ENCODE measurements around the gene ZFYVE1. TPM values are rescaled to one million over a fixed set of nuclear protein-coding genes. Genes with fewer than 3 reads are reported as not detected.

The ZFYVE1 gene
- total RNA-seq, 1 donor from 2014 or later: 16.5 TPM

GRCh38 chr14:72975770-72976169 is 51.1 kb downstream of the ZFYVE1 start:
- H3K36me3 Mint-ChIP-seq (ENCODE audit: low read depth): peaks cover 79% of the 10 kb centered on the region
- CTCF ChIA-PET: no interaction called here
- no peak for TF ChIP-seq CTCF (IDR thresholded peaks at IDR 0.05)
- no peak for DNase-seq
- intact Hi-C loops (cut with micrococcal nuclease): no loop called here
- no peak overlapping the region for H3K4me3 Mint-ChIP-seq
- POLR2A ChIA-PET: no interaction called here
- H3K9me3 Mint-ChIP-seq: no peaks in the 10 kb centered on the region
- H3K4me1 Mint-ChIP-seq: no peaks in the 10 kb centered on the region
- H3K27ac Mint-ChIP-seq: no peak overlapping the region
- no peaks in the 10 kb centered on the region for H3K27me3 Mint-ChIP-seq
- no peak for ATAC-seq (ENCODE audit: low read depth)

- Mint-ChIP-seq H3K9me3 (no peaks in the 10 kb centered on the region), H3K4me3 (no peak overlapping the region), H3K36me3 (ENCODE audit: low read depth) (peaks cover 82% of the 10 kb centered on the region), H3K4me1 (no peaks in the 10 kb centered on the region), H3K27me3 (no peaks in the 10 kb centered on the region), H3K27ac (no peak overlapping the region)
- ChIA-PET POLR2A (no interaction called here), CTCF (no interaction called here)
- intact Hi-C loops (cut with micrococcal nuclease): no loop called here
- TF ChIP-seq CTCF (IDR thresholded peaks at IDR 0.05): no peak
- DNase-seq (no peak), ATAC-seq (ENCODE audit: low read depth) (no peak)
These were observed 52.2 kb downstream of the ZFYVE1 start for GRCh38 chr14:72974661-72975060.

- Mint-ChIP-seq H3K4me1 (no peaks in the 10 kb centered on the region), H3K27ac (no peak overlapping the region), H3K4me3 (no peak overlapping the region), H3K27me3 (no peaks in the 10 kb centered on the region), H3K9me3 (no peaks in the 10 kb centered on the region), H3K36me3 (ENCODE audit: low read depth) (peaks cover 74% of the 10 kb centered on the region)
- no peak for TF ChIP-seq CTCF (IDR thresholded peaks at IDR 0.05)
- DNase-seq (no peak), ATAC-seq (ENCODE audit: low read depth) (no peak)
- intact Hi-C loops (cut with micrococcal nuclease): no loop called here
- CTCF ChIA-PET: no interaction called here
- POLR2A ChIA-PET: no interaction called here
These were observed 56.0 kb downstream of the ZFYVE1 start for GRCh38 chr14:72970824-72971434.

GRCh38 chr14:72970058-72970630 is 56.8 kb downstream of the ZFYVE1 start:
- H3K36me3 Mint-ChIP-seq (ENCODE audit: low read depth): peaks cover 69% of the 10 kb centered on the region
- ChIA-PET CTCF (no interaction called here), POLR2A (no interaction called here)
- TF ChIP-seq CTCF (IDR thresholded peaks at IDR 0.05): no peak
- no peak for ATAC-seq (ENCODE audit: low read depth)
- H3K4me1 Mint-ChIP-seq: no peaks in the 10 kb centered on the region
- H3K27me3 Mint-ChIP-seq: no peaks in the 10 kb centered on the region
- no peak overlapping the region for H3K4me3 Mint-ChIP-seq
- intact Hi-C loops (cut with micrococcal nuclease): no loop called here
- H3K27ac Mint-ChIP-seq: no peak overlapping the region
- no peak for DNase-seq
- no peaks in the 10 kb centered on the region for H3K9me3 Mint-ChIP-seq

GRCh38 chr14:72968316-72968715 is 58.6 kb downstream of the ZFYVE1 start:
- ATAC-seq (ENCODE audit: low read depth): no peak
- H3K27ac Mint-ChIP-seq: no peak overlapping the region
- no peaks in the 10 kb centered on the region for H3K4me1 Mint-ChIP-seq
- CTCF ChIA-PET: no interaction called here
- no peak overlapping the region for H3K4me3 Mint-ChIP-seq
- intact Hi-C loops (cut with micrococcal nuclease): no loop called here
- peaks cover 58% of the 10 kb centered on the region for H3K36me3 Mint-ChIP-seq (ENCODE audit: low read depth)
- POLR2A ChIA-PET: no interaction called here
- H3K9me3 Mint-ChIP-seq: no peaks in the 10 kb centered on the region
- DNase-seq: no peak
- H3K27me3 Mint-ChIP-seq: no peaks in the 10 kb centered on the region
- TF ChIP-seq CTCF (IDR thresholded peaks at IDR 0.05): no peak
